ENCODE data around the gene FAHD2A. TPM values are rescaled to one million over a fixed set of nuclear protein-coding genes. Genes with fewer than 3 reads are reported as not detected.

The FAHD2A gene
- total RNA-seq, 1 experiment from 2014 or later: 25.4 TPM

DNA sequence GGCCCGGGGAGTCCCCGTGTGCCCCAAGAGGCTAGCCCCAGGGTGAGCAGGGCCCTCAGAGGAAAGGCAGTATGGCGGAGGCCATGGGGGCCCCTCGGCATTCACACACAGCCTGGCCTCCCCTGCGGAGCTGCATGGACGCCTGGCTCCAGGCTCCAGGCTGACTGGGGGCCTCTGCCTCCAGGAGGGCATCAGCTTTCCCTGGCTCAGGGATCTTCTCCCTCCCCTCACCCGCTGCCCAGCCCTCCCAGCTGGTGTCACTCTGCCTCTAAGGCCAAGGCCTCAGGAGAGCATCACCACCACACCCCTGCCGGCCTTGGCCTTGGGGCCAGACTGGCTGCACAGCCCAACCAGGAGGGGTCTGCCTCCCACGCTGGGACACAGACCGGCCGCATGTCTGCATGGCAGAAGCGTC, 16.9 kb upstream of the FAHD2A start:
- H4K20me1 ChIP-seq (ENCODE audit: insufficient read depth): no peaks in the 10 kb centered on the region
- TF ChIP-seq FOSL1 (IDR thresholded peaks at IDR 0.05; ENCODE audit: low read depth) (no peak), CBX3 (IDR thresholded peaks at IDR 0.05; ENCODE audit: low read depth) (no peak), TCF7L2 (IDR thresholded peaks at IDR 0.05; ENCODE audit: borderline replicate concordance, extremely low read depth, insufficient read depth, insufficient read length) (no peak), RAD21 (IDR thresholded peaks at IDR 0.05; ENCODE audit: low read depth) (no peak), SIN3A (IDR thresholded peaks at IDR 0.05; ENCODE audit: low read depth) (no peak), YY1 (IDR thresholded peaks at IDR 0.05; ENCODE audit: extremely low read depth, insufficient replicate concordance, low read depth, low read length) (no peak), POLR2AphosphoS5 (IDR thresholded peaks at IDR 0.05; ENCODE audit: low read depth, low read length) (no peak), ELF1 (IDR thresholded peaks at IDR 0.05; ENCODE audit: borderline replicate concordance, low read depth) (no peak)
- TF ChIP-seq, protein P1, sequence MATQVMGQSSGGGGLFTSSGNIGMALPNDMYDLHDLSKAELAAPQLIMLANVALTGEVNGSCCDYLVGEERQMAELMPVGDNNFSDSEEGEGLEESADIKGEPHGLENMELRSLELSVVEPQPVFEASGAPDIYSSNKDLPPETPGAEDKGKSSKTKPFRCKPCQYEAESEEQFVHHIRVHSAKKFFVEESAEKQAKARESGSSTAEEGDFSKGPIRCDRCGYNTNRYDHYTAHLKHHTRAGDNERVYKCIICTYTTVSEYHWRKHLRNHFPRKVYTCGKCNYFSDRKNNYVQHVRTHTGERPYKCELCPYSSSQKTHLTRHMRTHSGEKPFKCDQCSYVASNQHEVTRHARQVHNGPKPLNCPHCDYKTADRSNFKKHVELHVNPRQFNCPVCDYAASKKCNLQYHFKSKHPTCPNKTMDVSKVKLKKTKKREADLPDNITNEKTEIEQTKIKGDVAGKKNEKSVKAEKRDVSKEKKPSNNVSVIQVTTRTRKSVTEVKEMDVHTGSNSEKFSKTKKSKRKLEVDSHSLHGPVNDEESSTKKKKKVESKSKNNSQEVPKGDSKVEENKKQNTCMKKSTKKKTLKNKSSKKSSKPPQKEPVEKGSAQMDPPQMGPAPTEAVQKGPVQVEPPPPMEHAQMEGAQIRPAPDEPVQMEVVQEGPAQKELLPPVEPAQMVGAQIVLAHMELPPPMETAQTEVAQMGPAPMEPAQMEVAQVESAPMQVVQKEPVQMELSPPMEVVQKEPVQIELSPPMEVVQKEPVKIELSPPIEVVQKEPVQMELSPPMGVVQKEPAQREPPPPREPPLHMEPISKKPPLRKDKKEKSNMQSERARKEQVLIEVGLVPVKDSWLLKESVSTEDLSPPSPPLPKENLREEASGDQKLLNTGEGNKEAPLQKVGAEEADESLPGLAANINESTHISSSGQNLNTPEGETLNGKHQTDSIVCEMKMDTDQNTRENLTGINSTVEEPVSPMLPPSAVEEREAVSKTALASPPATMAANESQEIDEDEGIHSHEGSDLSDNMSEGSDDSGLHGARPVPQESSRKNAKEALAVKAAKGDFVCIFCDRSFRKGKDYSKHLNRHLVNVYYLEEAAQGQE (IDR thresholded peaks at IDR 0.05; ENCODE audit: low read depth): no peak
- H3K27me3 ChIP-seq (ENCODE audit: insufficient read depth, low read length): no peaks in the 10 kb centered on the region
- BruUV-seq (replicated peaks): no TSS peak
- intact Hi-C loops (cut with micrococcal nuclease): no loop called here
- H3K4me1 ChIP-seq (ENCODE audit: control insufficient read depth in 1 of 2, insufficient read depth in 2 of 2, low read length in 2 of 2): peaks cover 0 to 3% of the 10 kb centered on the region in 2 experiments; a peak in 1 of 4 replicates
- H3K9me3 ChIP-seq (ENCODE audit: control insufficient read depth in 1 of 2, insufficient read depth in 1 of 2, low read depth in 1 of 2, low read length in 2 of 2): no peaks in the 10 kb centered on the region
- DNase-seq (ENCODE audit: low read depth, low spot score) (no peak), ATAC-seq (no peak)
- no peaks in the 10 kb centered on the region for H3K79me2 ChIP-seq (ENCODE audit: insufficient read depth, low read length)
- H3K9me2 ChIP-seq (ENCODE audit: insufficient read depth): no peaks in the 10 kb centered on the region
- H3K4me3 ChIP-seq (replicated peaks in 1 of 2; ENCODE audit: low read depth in 1 of 2, low read length in 2 of 2): no peak overlapping the region
- ChIA-PET CTCF (no interaction called here), RAD21 (ENCODE audit: low non-redundant PET in 1 of 2, low total read pairs in 2 of 2, uncharacterized antibody in 2 of 2, unreplicated experiment in 2 of 2) (no interaction called here), POLR2A (no interaction called here)
- no peak overlapping the region for H3K9ac ChIP-seq (ENCODE audit: low read length)
- no peak overlapping the region for H3K27ac ChIP-seq (ENCODE audit: low read depth, low read length)
- no peaks in the 10 kb centered on the region for H3K36me3 ChIP-seq (ENCODE audit: control insufficient read depth in 1 of 2, insufficient read depth in 2 of 2, low read length in 2 of 2)
- H3K4me2 ChIP-seq (ENCODE audit: low read length): no peak overlapping the region
- no peak overlapping the region for H2AFZ ChIP-seq (ENCODE audit: low read depth, low read length, poor library complexity, severe bottlenecking)

Measured in HCT116 (cell line).